Kidney (tissue), 14 donors: Measurements from ENCODE around the gene RPS24. TPM values are rescaled to one million over a fixed set of nuclear protein-coding genes. Genes with fewer than 3 reads are reported as not detected.

Experiments used
- DNase-seq, 5 donors: peaks; one replicate each; pipeline ENCODE4 v3.0.0-alpha.2; 2013 to 2020
- FAIRE-seq: peaks from 2 replicates; lab custom pipeline; 2012; peaks lifted over from hg19 to GRCh38; lab: Jason Lieb, UNC
- H3K27ac ChIP-seq, 2 donors: one replicate each; pipeline ENCODE4 v1.7.0; 2013; ENCODE audit warnings: low read depth in 2 of 2, low read length in 2 of 2, inconsistent platforms in 1 of 2
- H3K27me3 ChIP-seq: one replicate; pipeline ENCODE4 v1.7.1; 2013; ENCODE audit warnings: low read length, inconsistent platforms; ENCODE audit not compliant: control insufficient read depth, insufficient read depth
- H3K36me3 ChIP-seq, 3 donors: one replicate each; pipeline versions ENCODE4 v1.7.0 to v1.7.1; 2013; ENCODE audit warnings: low read length in 3 of 3, control low read depth in 1 of 3, inconsistent platforms in 1 of 3; ENCODE audit not compliant: insufficient read depth in 3 of 3, control insufficient read depth in 2 of 3
- H3K4me1 ChIP-seq, 3 donors: one replicate each; pipeline versions ENCODE4 v1.7.0 to v1.7.1; 2013; ENCODE audit warnings: low read length in 3 of 3, inconsistent platforms in 1 of 3, low read depth in 1 of 3; ENCODE audit not compliant: control insufficient read depth in 2 of 3, insufficient read depth in 2 of 3
- H3K4me3 ChIP-seq, 3 donors: one replicate each; pipeline versions ENCODE4 v1.7.0 to v1.8.1; 2013; ENCODE audit warnings: low read length in 3 of 3, control low read depth in 1 of 3, inconsistent platforms in 1 of 3
- H3K9ac ChIP-seq, 3 donors: one replicate each; pipeline versions ENCODE4 v1.7.0 to v1.7.1; 2013; ENCODE audit warnings: low read length in 3 of 3, control low read depth in 1 of 3, inconsistent platforms in 1 of 3
- H3K9me3 ChIP-seq, 3 donors: one replicate each; pipeline versions ENCODE4 v1.7.0 to v1.7.1; 2013; ENCODE audit warnings: low read length in 3 of 3, control low read depth in 1 of 3, inconsistent platforms in 1 of 3; ENCODE audit not compliant: control insufficient read depth in 2 of 3, insufficient read depth in 1 of 3
- intact Hi-C: fragments of 100-400 bp; cut with DNase I; formaldehyde crosslinking; loops from one replicate; pipeline ENCODE4 v1.11.1; 2022
- polyA plus RNA-seq: library from polyadenylated mRNA; stranded (reverse); fragments of 350-450 nt; fragmentation: Illumina TruSeq; extraction: RNeasy Lipid Tissue Mini Kit (QIAGEN cat#74804); gene quantifications from one replicate; pipeline ENCODE4 v1.2.3, GENCODE V29; 2014; ENCODE audit warnings: low read depth, low replicate concordance; ENCODE audit not compliant: insufficient read depth
- total RNA-seq: library from RNA; stranded (reverse); fragmentation: NEBNext Ultra II Directional; extraction: Animal tissue kit (Norgen Biotek cat#: 25700); gene quantifications from one replicate; pipeline ENCODE4 v1.2.1, GENCODE V29; 2021
- TF ChIP-seq, protein P1 (sequence below): IDR thresholded peaks from 3 replicates; pipeline ENCODE4 v1.5.1; 2012; ENCODE audit warnings: mild to moderate bottlenecking, moderate library complexity, borderline replicate concordance; ENCODE audit not compliant: insufficient read depth; ENCODE audit errors: extremely low read depth
- donor health status: control.
- donor health status: control.
- donor health status: control.
- donor health status: control.
- donor health status: control.
- donor health status: DM: yes; HTN: yes; CAD: no.
- donor health status: Normal renal cell carcinoma (clear cell type).

Gene RPS24
- total and polyA plus RNA-seq, 2 donors from 2014 or later = 1,088 to 3,199 TPM

DNA sequence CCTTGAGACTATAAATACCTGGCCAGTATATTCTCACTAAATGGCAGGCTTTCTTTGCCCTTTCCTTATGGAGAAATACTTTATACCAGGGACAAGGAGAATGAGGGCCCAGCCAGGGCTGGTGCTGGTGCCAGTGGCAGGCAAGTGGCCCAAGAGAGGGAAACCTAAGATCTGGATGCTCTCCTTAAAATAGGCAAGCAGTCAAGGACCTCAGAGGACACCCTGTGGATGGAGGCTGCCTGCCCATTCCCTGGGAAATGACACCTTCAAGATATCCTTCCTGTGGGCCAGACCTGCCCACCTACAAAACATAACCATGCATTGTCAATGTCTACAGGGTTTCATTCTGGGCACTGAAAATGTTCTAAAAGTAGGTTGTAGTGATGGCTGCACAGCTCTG lies 33.5 kb upstream of the RPS24 start:
- no peak overlapping the region for H3K27ac ChIP-seq
- H3K4me1 ChIP-seq = no peaks in the 10 kb centered on the region
- no peak overlapping the region for H3K9ac ChIP-seq
- DNase-seq (no peak), FAIRE-seq (no peak)
- H3K9me3 ChIP-seq = no peaks in the 10 kb centered on the region
- H3K27me3 ChIP-seq = no peaks in the 10 kb centered on the region
- no peak overlapping the region for H3K4me3 ChIP-seq
- H3K36me3 ChIP-seq = peaks cover 11 to 40% (median 35%) of the 10 kb centered on the region in 3 donors
- TF ChIP-seq, protein P1, sequence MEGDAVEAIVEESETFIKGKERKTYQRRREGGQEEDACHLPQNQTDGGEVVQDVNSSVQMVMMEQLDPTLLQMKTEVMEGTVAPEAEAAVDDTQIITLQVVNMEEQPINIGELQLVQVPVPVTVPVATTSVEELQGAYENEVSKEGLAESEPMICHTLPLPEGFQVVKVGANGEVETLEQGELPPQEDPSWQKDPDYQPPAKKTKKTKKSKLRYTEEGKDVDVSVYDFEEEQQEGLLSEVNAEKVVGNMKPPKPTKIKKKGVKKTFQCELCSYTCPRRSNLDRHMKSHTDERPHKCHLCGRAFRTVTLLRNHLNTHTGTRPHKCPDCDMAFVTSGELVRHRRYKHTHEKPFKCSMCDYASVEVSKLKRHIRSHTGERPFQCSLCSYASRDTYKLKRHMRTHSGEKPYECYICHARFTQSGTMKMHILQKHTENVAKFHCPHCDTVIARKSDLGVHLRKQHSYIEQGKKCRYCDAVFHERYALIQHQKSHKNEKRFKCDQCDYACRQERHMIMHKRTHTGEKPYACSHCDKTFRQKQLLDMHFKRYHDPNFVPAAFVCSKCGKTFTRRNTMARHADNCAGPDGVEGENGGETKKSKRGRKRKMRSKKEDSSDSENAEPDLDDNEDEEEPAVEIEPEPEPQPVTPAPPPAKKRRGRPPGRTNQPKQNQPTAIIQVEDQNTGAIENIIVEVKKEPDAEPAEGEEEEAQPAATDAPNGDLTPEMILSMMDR = no peak
- intact Hi-C loops = loop anchor here (10.0 kb wide), 1 partner anchor 145 kb away; no protein-coding TSS in a partner anchor

DNA sequence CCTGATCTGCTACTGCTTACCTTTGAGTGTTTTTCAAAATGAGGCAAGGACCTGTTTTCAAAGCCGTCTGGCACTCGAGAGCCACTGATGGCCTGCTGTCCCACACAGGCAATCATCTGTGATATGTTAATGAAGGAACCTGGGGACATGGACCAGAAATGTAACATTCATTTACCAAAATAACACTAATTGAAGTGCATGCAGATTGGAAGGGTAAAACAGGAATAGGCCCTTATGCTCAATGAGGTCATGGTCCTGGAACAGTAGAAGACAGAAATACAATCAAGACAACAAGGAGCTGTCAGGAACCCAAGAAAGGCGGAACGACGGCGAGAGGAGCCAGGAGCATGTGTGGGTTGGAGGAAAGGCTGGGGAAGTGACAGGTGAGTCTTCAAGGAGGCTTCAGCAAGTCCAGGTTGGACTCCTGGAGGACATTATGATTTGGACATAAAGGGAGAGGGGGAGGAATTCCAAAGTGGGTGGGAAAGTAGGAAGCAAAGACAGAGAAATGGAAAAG lies 32.6 kb upstream of the RPS24 start:
- H3K4me1 ChIP-seq = no peaks in the 10 kb centered on the region
- no peak overlapping the region for H3K9ac ChIP-seq
- no peaks in the 10 kb centered on the region for H3K9me3 ChIP-seq
- intact Hi-C loops = loop anchor here (10.0 kb wide), 1 partner anchor 146 kb away; no protein-coding TSS in a partner anchor
- DNase-seq = no peak
- H3K27ac ChIP-seq = no peak overlapping the region
- FAIRE-seq = no peak
- TF ChIP-seq, protein P1 = no peak
- peaks cover 14 to 46% (median 38%) of the 10 kb centered on the region in 3 donors for H3K36me3 ChIP-seq
- H3K27me3 ChIP-seq = no peaks in the 10 kb centered on the region
- H3K4me3 ChIP-seq = no peak overlapping the region

DNA sequence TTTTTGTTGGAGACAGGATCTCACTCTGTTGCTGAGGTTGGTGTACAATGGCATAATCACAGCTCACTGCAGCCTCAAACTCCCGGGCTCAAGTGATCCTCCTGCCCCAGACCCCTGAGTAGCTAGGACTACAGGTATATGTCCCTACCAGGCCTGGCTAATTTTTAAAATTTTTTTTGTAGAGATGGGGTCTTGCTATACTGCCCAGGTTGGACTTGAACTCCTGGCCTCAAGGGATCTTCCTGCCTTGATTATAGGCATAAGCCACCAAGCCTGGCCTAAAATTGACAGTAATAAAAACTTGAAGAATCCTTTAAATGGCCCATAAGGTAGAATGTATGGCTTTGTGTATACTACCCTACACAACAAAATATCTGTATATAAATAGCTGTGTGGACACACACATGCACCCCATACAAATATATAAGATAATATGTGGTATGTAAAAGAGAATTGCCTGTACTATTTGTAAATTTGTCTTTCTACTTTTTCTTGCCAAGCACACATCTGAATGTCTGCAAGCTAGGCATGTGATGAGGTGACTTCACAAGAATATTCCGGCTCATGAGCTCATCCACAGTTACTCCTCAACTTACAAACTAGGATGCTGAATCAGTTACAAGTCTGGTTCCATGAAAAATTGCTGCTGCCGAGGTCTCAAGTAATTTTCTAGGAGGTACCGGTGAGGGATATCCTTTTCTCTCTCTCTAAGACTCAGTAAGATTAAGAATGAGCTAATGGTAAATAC lies 30.9 kb upstream of the RPS24 start:
- Histone ChIP-seq H3K4me3 (no peak overlapping the region), H3K27me3 (no peaks in the 10 kb centered on the region), H3K27ac (no peak overlapping the region), H3K36me3 (peaks cover 14 to 56% (median 45%) of the 10 kb centered on the region in 3 donors), H3K4me1 (no peaks in the 10 kb centered on the region), H3K9ac (no peak overlapping the region), H3K9me3 (no peaks in the 10 kb centered on the region)
- intact Hi-C loops = loop anchor here (10.0 kb wide), 1 partner anchor 148 kb away; no protein-coding TSS in a partner anchor
- FAIRE-seq (no peak), DNase-seq (no peak)
- TF ChIP-seq, protein P1 = no peak
